Gastrocnemius medialis (tissue), 4 donors: ENCODE results near the gene HSP90AB1.

Experiments
- CTCF ChIP-seq, 5 experiments: fragments of 450-650 bp in 3 of 5; fragments of 200-600 bp in 2 of 5; sonication (generic) in 2 of 5; IDR thresholded peaks in 4 of 5; conservative IDR thresholded peaks in 1 of 5; 1 replicate in 4 of 5; 2 replicates in 1 of 5; pipeline ENCODE4 v1.5.1; 2016 to 2019; ENCODE audit warnings: antibody characterized with exemption in 5 of 5, mild to moderate bottlenecking in 3 of 5, moderate library complexity in 3 of 5
- POLR2A ChIP-seq, 2 donors: fragments of 450-650 bp; IDR thresholded peaks; one replicate each; pipeline ENCODE4 v1.6.1; 2017; ENCODE audit warnings: antibody characterized with exemption in 2 of 2, mild to moderate bottlenecking in 2 of 2, moderate library complexity in 2 of 2

- TF ChIP-seq CTCF (IDR thresholded peaks at IDR 0.05 in 4 of 5, conservative IDR thresholded peaks at IDR 0.05 in 1 of 5) (no peak), POLR2A (IDR thresholded peaks at IDR 0.05) (no peak)
Observed at GRCh38 chr6:44228836-44229235, 18.1 kb upstream of the HSP90AB1 start.
